ENCODE results near the gene GSAP. TPM values are rescaled to one million over a fixed set of nuclear protein-coding genes. Genes with fewer than 3 reads are reported as not detected.

GSAP gene
- total and polyA plus RNA-seq, 9 of the 15 experiments (the other 6 are each of a cell fraction or from before 2014, with no cell fraction given), result 0.13 TPM; not detected in 8

GRCh38 chr7:77359599-77359998 is 56.5 kb downstream of the GSAP start:
- ChIA-PET CTCF (ENCODE audit: low intra/inter-chr PET ratio) (no interaction called here), POLR2A (interaction anchor here (0.6 to 1.1 kb wide), 2 partner anchors 20 to 38 kb away, joined by 3 to 4 read pairs; no protein-coding TSS in a partner anchor)
- Histone ChIP-seq H3K4me2 (ENCODE audit: insufficient read depth, low read length) (no peak overlapping the region), H4K20me1 (replicated peaks; ENCODE audit: control insufficient read depth, insufficient read depth, low read length) (0 out of 2 replicates have a peak, but pooled peaks cover 4% of the 10 kb centered on the region), H3K9me3 (replicated peaks; ENCODE audit: control insufficient read depth, insufficient read depth, low read depth, low read length) (no peaks in the 10 kb centered on the region), H2AFZ (ENCODE audit: low read depth, low read length) (no peak overlapping the region), H3K27me3 (ENCODE audit: control insufficient read depth in 2 of 2, insufficient read depth in 2 of 2, low read length in 2 of 2) (peaks cover 0 to 6% of the 10 kb centered on the region in 2 experiments; a peak in 2 of 5 replicates), H3K9ac (ENCODE audit: insufficient read depth in 1 of 2, low read depth in 2 of 2, low read length in 2 of 2) (no peak overlapping the region), H3K27ac (ENCODE audit: extremely low read depth, low read depth, low read length) (no peak overlapping the region), H3K4me3 (no peak overlapping the region), H3K36me3 (ENCODE audit: control insufficient read depth, insufficient read depth, low read length) (no peaks in the 10 kb centered on the region), H3K79me2 (ENCODE audit: control insufficient read depth, insufficient read depth, low read length) (no peaks in the 10 kb centered on the region), H3K4me1 (replicated peaks in 1 of 2; ENCODE audit: control insufficient read depth in 2 of 2, insufficient read depth in 2 of 2, low read length in 2 of 2) (peaks cover 0 to 4% of the 10 kb centered on the region in 2 experiments; a peak in 3 of 5 replicates), H3K9me1 (ENCODE audit: control insufficient read depth, insufficient read depth, low read length) (no peaks in the 10 kb centered on the region)
- no peak for DNase-seq (ENCODE audit: extremely low read depth in 1 of 4, low spot score in 3 of 4)
- FAIRE-seq, result no peak
- WGBS (ENCODE audit: insufficient coverage, low coverage, missing lambda C conversion rate), result 0% methylated on average over 1 of the region's 1 CpG
- ATAC-seq, result no peak
- TF ChIP-seq HNRNPH1 (optimal IDR thresholded peaks at IDR 0.05; ENCODE audit: low read depth, low read length) (no peak), MAFG (tag; conservative IDR thresholded peaks at IDR 0.05) (0 out of 2 replicates have a peak, but pooled peaks have one; percentile 12), ADNP (tag; IDR thresholded peaks at IDR 0.05) (no peak), RHOXF2B (CRISPR knock-in tag; conservative IDR thresholded peaks at IDR 0.05) (no peak), SMAD1 (IDR thresholded peaks at IDR 0.05; ENCODE audit: low read depth, low read length, partially characterized antibody) (no peak), NFE2 (IDR thresholded peaks at IDR 0.05; ENCODE audit: low read depth) (0 out of 2 replicates have a peak, but pooled peaks have one; percentile 4)
- TF ChIP-seq, protein P1, sequence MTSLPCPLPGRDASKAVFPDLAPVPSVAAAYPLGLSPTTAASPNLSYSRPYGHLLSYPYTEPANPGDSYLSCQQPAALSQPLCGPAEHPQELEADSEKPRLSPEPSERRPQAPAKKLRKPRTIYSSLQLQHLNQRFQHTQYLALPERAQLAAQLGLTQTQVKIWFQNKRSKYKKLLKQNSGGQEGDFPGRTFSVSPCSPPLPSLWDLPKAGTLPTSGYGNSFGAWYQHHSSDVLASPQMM (CRISPR knock-in tag; IDR thresholded peaks at IDR 0.05), result no peak
- in situ Hi-C loops (cut with MboI), result no loop called here
- BruUV-seq (replicated peaks), result no TSS peak
- intact Hi-C loops (cut with micrococcal nuclease), result no loop called here
